Esophagus (tissue), 2 donors: ENCODE results near the gene TERT. TPM values are rescaled to one million over a fixed set of nuclear protein-coding genes. Genes with fewer than 3 reads are reported as not detected.

ENCODE experiments used
- polyA plus RNA-seq, 2 donors: library from polyadenylated mRNA; stranded (reverse); fragments of 200-250 nt; gene quantifications; one replicate each; pipeline ENCODE4 v1.2.3, GENCODE V29; 2013
- donor health status: healthy with polysubstance abuse.
- donor health status: Bipolar disorder and iron deficiency.

TERT gene
- polyA plus RNA-seq, 2 donors: 0.13 to 0.51 TPM

Other genes with a start within 250 kb of the TERT start
- 1 to 10 TPM; 4.0 to 4.7 TPM for gene SLC12A7, start 183.0 kb downstream of the TERT start, polyA plus RNA-seq
- not detected for gene SLC6A19, start 93.5 kb downstream of the TERT start, polyA plus RNA-seq
- not detected for gene SLC6A18, start 69.7 kb downstream of the TERT start, polyA plus RNA-seq
- 10 to 100 TPM; 20.0 to 52.1 TPM for gene CLPTM1L, start 50.0 kb upstream of the TERT start, polyA plus RNA-seq
- gene SLC6A3, start 150.4 kb upstream of the TERT start, polyA plus RNA-seq: under 1 TPM in 1 of 2 donors, not detected in 1; 0.11 TPM
- 1 to 10 TPM; 5.0 to 6.3 TPM for gene LPCAT1, start 228.9 kb upstream of the TERT start, polyA plus RNA-seq